HG03558 (cell line): Measurements from ENCODE around the gene ITGB7.
"Not testable (repeated sequence)": the region's sequence is repeated elsewhere in the genome, so short reads cannot be mapped to it uniquely, and the experiment has no call there.

ENCODE experiments used
- ATAC-seq: cut with Tn5 transposase; IDR thresholded peaks from one replicate; pipeline ENCODE4 v1.9.1; 2021; ENCODE audit warnings: moderate number of reproducible peaks; ENCODE audit not compliant: unreplicated experiment; ENCODE audit errors: extremely low read depth

Gene ITGB7

DNA sequence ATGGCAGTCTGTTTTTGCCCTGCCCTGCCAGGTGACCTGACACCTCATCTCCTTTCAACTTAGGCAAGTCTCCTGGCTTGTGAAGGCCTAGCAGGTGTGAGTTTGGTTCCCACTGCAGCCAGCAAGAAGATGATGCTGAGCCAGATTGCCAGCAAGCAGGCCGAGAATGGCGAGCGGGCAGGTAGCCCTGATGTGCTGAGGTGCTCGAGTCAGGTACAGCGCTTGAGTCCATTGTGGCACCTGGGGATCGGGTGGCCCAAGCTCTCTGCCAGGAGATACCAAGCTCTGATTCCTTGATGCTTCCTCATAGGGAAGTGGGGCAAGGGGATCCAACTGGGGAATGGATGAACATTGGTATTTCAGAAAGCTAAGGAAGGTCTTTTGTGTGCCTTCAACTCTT lies 22.2 kb downstream of the ITGB7 start:
- ATAC-seq = no peak

DNA sequence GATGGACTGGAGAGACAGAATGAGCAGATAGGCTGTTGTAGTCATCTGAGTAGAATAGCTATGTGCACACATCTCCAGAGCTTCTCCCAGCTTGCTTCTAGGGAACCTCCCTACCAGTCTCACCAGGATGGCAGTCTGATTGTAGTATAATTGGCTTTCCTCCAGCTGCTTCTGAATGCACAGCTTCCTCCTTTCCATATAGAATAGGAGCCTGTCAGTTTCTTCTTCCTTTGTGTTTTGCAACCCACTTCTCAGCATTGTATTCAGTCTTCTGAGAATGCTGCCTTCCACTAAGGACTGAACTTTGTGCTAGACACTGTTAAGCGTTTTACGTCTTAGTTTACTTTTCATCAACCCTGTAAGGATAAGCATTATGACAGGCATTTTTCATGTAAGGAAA lies 24.1 kb downstream of the ITGB7 start:
- ATAC-seq = no peak

- no peak for ATAC-seq
These were observed 25.1 kb downstream of the ITGB7 start for GRCh38 chr12:53181935-53182334.

DNA sequence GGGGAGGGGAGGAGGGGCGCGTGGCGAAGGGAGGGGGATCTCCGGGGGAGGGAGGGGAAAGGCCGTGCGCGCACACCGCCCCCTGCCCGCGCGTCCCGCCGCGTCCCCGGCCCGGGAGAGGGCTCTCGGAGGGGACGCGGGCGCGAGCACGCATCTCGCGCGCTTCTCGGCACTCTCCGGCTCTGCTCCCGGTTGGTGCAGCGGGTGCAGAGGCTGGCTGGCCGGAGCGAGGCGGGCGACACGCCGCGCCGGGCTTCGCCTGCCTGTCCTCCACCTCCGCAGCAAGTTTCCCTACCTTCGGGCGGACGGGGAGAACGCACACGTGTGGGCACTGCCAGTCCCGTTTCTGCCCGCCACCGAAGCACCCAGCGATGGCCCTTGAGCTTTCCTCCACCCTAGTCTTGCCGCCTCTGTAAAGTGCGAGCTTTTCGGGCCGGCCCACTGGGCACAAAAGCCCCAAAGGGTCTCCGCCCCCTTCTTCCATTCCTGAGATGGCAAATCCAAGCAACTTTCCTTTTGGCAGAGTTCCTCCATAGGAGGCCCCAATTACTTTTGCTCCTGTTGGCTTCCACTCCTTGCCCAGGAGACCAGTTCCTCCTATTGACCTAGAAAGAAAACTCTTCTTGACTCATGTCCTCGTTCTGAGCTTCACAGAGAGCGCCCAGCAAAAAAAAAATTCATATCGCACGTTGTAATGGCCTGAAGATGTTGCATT lies 26.0 kb downstream of the ITGB7 start:
- ATAC-seq = peak; percentile 23

- peak; percentile 65 for ATAC-seq
These were observed 26.7 kb downstream of the ITGB7 start, which contains the start of the genes CSAD and ZNF740 for GRCh38 chr12:53180220-53180930. CSAD (minus strand) TSS chr12:53180925; CDS start chr12:53173470, 7,455 bp downstream. ZNF740 (plus strand) TSS chr12:53180722; CDS start chr12:53181984, 1,262 bp downstream.

- peak; percentile 5 for ATAC-seq
These were observed 27.3 kb downstream of the ITGB7 start for GRCh38 chr12:53179687-53180219.

DNA sequence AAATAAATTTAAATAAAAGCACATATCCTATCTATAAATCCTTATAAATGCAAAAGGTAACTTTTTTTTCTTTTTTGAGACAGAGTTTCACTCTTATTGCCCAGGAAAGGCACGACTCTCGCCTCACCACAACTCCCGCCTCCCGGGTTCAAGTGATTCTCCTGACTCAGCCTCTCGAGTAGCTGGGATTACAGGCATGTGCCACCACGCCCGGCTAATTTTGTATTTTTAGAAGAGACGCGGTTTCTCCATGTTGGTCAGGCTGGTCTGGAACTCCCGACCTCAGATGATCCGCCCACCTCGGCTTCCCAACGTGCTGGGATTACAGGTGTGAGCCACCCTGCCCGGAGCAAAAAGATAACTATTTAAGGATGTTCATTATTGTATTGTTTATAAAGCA lies 28.2 kb downstream of the ITGB7 start:
- not testable (repeated sequence) for ATAC-seq

DNA sequence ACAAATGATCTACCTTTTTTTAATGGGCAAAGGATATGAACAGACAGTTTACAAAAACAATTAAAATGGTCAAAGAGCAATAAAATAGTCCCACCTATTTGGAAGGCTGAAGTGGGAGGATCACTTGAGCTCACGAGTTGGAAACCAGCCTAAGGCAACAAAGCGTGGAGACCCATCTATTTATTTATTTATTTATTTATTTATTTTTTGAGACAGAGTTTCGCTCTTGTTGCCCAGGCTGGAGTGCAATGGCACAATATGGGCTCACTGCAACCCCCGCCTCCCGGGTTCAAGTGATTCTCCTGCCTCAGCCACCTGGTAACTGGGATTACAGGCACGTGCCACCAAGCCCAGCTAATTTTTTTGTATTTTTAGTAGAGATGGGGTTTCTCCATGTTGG lies 29.6 kb downstream of the ITGB7 start:
- ATAC-seq = not testable (repeated sequence)

- ATAC-seq = no peak
These were observed 30.3 kb downstream of the ITGB7 start for GRCh38 chr12:53176750-53177149.

DNA sequence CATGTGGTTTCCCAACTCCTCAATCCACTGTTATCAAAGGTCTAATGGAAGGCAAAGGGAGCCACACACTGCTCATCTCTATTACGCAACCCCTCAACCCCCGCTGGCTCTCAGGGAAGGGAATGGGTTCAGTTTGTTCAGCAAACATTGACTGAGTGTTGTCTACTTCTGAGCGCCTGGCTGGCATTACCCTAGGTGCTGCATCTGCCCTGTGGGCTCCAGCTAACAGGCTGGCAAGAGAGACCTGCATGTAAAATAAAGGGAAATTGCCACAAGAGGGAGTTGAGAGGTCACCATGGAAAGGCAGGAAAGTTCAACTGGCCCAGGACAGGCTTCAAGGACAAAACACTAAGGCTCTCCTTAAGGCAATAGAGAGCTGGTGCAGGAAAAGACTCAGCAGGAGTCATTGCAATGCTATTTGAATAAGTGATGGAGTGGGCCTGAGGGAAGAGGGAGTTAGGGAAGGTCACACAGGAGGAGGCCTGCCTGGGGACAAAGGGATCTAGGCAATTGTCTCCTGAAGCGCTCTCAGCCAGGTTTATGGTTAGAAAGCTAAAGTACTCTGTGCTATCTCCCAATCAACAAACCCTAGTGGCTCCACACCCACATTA lies 32.1 kb downstream of the ITGB7 start:
- no peak for ATAC-seq

- no peak for ATAC-seq
These were observed 33.9 kb downstream of the ITGB7 start for GRCh38 chr12:53173085-53173715.

- no peak for ATAC-seq
These were observed 34.7 kb downstream of the ITGB7 start for GRCh38 chr12:53172352-53172751.

GRCh38 chr12:53171725-53172329 lies 35.2 kb downstream of the ITGB7 start:
- no peak for ATAC-seq

DNA sequence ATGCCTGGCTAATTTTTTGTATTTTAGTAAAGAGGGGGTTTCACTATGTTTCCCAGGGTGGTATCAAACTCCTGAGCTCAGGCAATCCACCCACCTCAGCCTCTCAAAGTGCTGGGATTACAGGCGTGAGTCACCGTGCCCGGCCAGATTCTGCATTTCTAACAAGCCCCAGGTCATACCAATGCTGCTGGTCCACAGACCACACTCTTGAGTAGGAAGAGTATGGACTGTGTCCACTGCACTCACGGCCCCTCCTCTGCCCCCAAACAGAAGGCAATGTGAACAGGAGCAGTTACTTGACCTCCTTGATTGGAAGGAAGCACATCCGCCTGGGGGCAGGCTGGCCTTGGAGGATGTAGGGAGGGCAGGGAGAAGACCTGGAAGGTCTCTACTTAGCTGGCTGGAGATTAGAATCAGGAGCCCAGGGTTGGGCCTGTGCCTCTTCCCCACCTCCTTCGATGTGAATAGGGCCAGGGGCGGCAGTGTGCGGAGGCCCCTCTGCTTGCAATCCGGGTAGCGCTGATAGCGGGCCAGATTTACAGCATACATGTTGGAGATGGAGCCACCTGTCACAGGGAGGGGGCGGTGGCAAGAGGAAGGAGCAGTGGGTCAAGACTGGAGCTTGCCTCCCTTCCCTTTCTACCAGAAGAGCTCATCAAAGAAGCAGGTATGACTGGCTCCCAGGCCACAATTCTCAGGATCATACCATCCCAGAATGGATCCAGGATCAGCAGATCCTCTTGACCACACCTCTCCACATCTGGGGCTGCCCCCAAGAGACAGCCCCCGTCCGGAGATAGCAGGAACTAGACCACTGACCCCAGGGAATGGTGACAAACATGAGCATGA lies 36.0 kb downstream of the ITGB7 start:
- ATAC-seq = no peak

DNA sequence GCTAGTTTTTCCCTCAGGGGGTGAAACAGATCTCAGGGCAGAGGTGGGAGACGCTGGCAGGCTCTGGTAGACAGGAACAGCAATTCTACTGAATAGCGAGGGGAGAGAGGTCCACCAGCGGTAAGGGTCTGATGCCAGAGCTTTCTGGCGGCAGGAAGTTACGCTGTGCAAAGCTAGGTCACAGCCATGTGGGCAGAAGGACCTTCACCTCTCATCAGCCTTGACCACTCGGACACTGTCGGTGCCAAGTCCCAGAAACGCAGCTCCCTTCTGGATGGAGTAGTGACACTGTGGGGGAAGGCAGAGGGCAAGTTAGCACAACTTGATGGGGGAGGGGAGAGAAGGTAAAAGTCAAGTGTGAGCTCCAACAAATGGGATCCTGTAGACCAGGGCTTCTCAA lies 36.8 kb downstream of the ITGB7 start:
- no peak for ATAC-seq

- ATAC-seq = no peak
These were observed 37.4 kb downstream of the ITGB7 start for GRCh38 chr12:53169644-53170043.

GRCh38 chr12:53166837-53167236 lies 40.2 kb downstream of the ITGB7 start:
- ATAC-seq = no peak

DNA sequence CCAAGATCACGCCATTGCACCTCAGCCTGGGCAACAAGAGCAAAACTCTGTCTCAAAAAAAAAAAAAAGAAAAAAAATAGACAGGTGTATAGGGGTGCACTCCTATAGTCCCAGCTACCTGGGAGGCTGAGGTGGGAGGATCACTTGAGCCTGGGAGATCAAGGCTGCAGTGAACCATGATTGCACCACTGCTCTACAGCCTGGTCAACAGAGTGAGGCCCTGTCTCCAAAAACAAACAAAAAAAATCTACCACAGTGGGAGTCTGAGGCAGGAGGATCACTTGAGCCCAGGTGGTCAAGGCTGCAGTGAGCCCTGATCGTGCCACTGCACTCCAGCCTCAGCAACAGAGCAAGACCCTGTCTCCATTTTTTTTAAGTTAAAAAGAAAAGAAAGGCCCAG lies 44.0 kb downstream of the ITGB7 start:
- ATAC-seq = not testable (repeated sequence)
